IMR-90 (cell line): ENCODE data around the gene CEP170B.

Source experiments
- BHLHE40 ChIP-seq: fragments of 150-350 bp; IDR thresholded peaks from 2 replicates; pipeline ENCODE4 v1.6.1; 2016; ENCODE audit warnings: mild to moderate bottlenecking, low read depth, low read length
- CHD1 ChIP-seq: IDR thresholded peaks from 2 replicates; pipeline ENCODE4 v1.6.1; 2012; ENCODE audit warnings: low read depth, low read length, improper control_type of control experiment
- CTCF ChIP-seq: conservative IDR thresholded peaks from 2 replicates; pipeline ENCODE4 v1.5.1; 2012; ENCODE audit warnings: mild to moderate bottlenecking, low read depth, low read length, improper control_type of control experiment
- ELK1 ChIP-seq: fragments of 150-350 bp; IDR thresholded peaks from 2 replicates; pipeline ENCODE4 v1.6.1; 2016; ENCODE audit warnings: low read depth, mild to moderate bottlenecking, low read length, moderate library complexity, borderline replicate concordance
- FOS ChIP-seq: fragments of 150-350 bp; IDR thresholded peaks from 2 replicates; pipeline ENCODE4 v1.6.1; 2016; ENCODE audit warnings: low read depth, low read length
- MAFK ChIP-seq: IDR thresholded peaks from 2 replicates; pipeline ENCODE4 v1.6.1; 2012; ENCODE audit warnings: low read depth, low read length, improper control_type of control experiment
- MAZ ChIP-seq: IDR thresholded peaks from 2 replicates; pipeline ENCODE4 v1.6.1; 2012; ENCODE audit warnings: low read depth, mild to moderate bottlenecking, low read length, improper control_type of control experiment, moderate library complexity, borderline replicate concordance
- MXI1 ChIP-seq: IDR thresholded peaks from 2 replicates; pipeline ENCODE4 v1.6.1; 2012; ENCODE audit warnings: low read depth, mild to moderate bottlenecking, low read length, moderate library complexity, borderline replicate concordance
- POLR2A ChIP-seq: IDR thresholded peaks from 2 replicates; pipeline ENCODE4 v1.6.1; 2012; ENCODE audit warnings: mild to moderate bottlenecking, low read depth, low read length
- RAD21 ChIP-seq: IDR thresholded peaks from 2 replicates; pipeline ENCODE4 v1.6.1; 2012; ENCODE audit warnings: low read length, improper control_type of control experiment
- RCOR1 ChIP-seq: IDR thresholded peaks from 2 replicates; pipeline ENCODE4 v1.6.1; 2012; ENCODE audit warnings: mild to moderate bottlenecking, low read length, improper control_type of control experiment; ENCODE audit not compliant: insufficient replicate concordance
- RFX5 ChIP-seq: IDR thresholded peaks from 2 replicates; pipeline ENCODE4 v1.8.0; 2012; ENCODE audit warnings: low read depth, mild to moderate bottlenecking, low read length, moderate library complexity
- SMC3 ChIP-seq: fragments of 150-350 bp; IDR thresholded peaks from 2 replicates; pipeline ENCODE4 v1.6.1; 2016; ENCODE audit warnings: low read depth, mild to moderate bottlenecking, antibody characterized with exemption, low read length, moderate library complexity
- USF2 ChIP-seq: fragments of 150-350 bp; IDR thresholded peaks from 2 replicates; pipeline ENCODE4 v1.6.1; 2017; ENCODE audit warnings: mild to moderate bottlenecking, antibody characterized with exemption, low read length, low read depth

GRCh38 chr14:104845033-104845666, 19.9 kb upstream of the CEP170B start:
- TF ChIP-seq CTCF (no peak), CHD1 (no peak), POLR2A (no peak), ELK1 (no peak), MAFK (no peak), RAD21 (no peak), BHLHE40 (no peak), FOS (no peak), RCOR1 (no peak), MXI1 (no peak), SMC3 (no peak), USF2 (no peak), MAZ (no peak), RFX5 (no peak)
